Gastrocnemius medialis (tissue), 4 donors: Measurements from ENCODE around the gene CCDC30. TPM values are rescaled to one million over a fixed set of nuclear protein-coding genes. Genes with fewer than 3 reads are reported as not detected.
"Not testable (repeated sequence)": the region's sequence is repeated elsewhere in the genome, so short reads cannot be mapped to it uniquely, and the experiment has no call there.

Experiments used
- ATAC-seq, 2 donors: fragments of 150-250 bp; one replicate each; pipeline ENCODE4 v1.9.1; 2016
- DNase-seq, 2 donors: peaks; one replicate each; pipeline ENCODE4 v3.0.0-alpha.2; 2019
- H3K27ac ChIP-seq, 4 donors: fragments of 200-600 bp; sonication (generic); 1 replicate in 1 of 4; 2 replicates in 3 of 4; pipeline ENCODE4 v1.5.1; 2016 to 2018; ENCODE audit warnings: mild to moderate bottlenecking in 2 of 4, moderate library complexity in 1 of 4
- H3K27me3 ChIP-seq, 3 donors: fragments of 200-600 bp; sonication (generic) in 2 of 3; 1 replicate in 1 of 3; 2 replicates in 2 of 3; pipeline versions ENCODE4 v1.5.1 to v1.6.0; 2016 to 2019; ENCODE audit warnings: mild to moderate bottlenecking in 1 of 3, moderate library complexity in 1 of 3
- H3K36me3 ChIP-seq, 2 donors: fragments of 200-600 bp; sonication (generic) in 1 of 2; one replicate each; pipeline ENCODE4 v1.5.1; 2017 to 2018
- H3K4me1 ChIP-seq, 2 donors: fragments of 200-600 bp; sonication (generic) in 1 of 2; one replicate each; pipeline ENCODE4 v1.5.1; 2016 to 2017; ENCODE audit warnings: mild to moderate bottlenecking in 2 of 2
- H3K4me3 ChIP-seq, 4 donors: fragments of 200-600 bp; sonication (generic) in 3 of 4; 1 replicate in 1 of 4; 2 replicates in 3 of 4; pipeline ENCODE4 v1.5.1; 2016 to 2019; ENCODE audit warnings: mild to moderate bottlenecking in 2 of 4
- H3K9me3 ChIP-seq, 3 donors: fragments of 200-600 bp; sonication (generic) in 2 of 3; 1 replicate in 1 of 3; 2 replicates in 2 of 3; pipeline ENCODE4 v1.5.1; 2016 to 2019
- CTCF ChIP-seq, 5 experiments: fragments of 450-650 bp in 3 of 5; fragments of 200-600 bp in 2 of 5; sonication (generic) in 2 of 5; IDR thresholded peaks in 4 of 5; conservative IDR thresholded peaks in 1 of 5; 1 replicate in 4 of 5; 2 replicates in 1 of 5; pipeline ENCODE4 v1.5.1; 2016 to 2019; ENCODE audit warnings: antibody characterized with exemption in 5 of 5, mild to moderate bottlenecking in 3 of 5, moderate library complexity in 3 of 5
- POLR2A ChIP-seq, 2 donors: fragments of 450-650 bp; IDR thresholded peaks; one replicate each; pipeline ENCODE4 v1.6.1; 2017; ENCODE audit warnings: antibody characterized with exemption in 2 of 2, mild to moderate bottlenecking in 2 of 2, moderate library complexity in 2 of 2
- in situ Hi-C, 4 donors: fragments of 200-750 bp; cut with MboI; loops; one replicate each; pipeline versions ENCODE4 v1.15.0 to v1.8.0; 2017; ENCODE audit warnings: low sequenced_read_pairs in 4 of 4
- intact Hi-C: fragments of 100-400 bp; cut with DNase I; formaldehyde crosslinking; loops from one replicate; pipeline ENCODE4 v1.15.1; 2023; ENCODE audit warnings: low total_unique reads
- total RNA-seq, 4 donors: library from RNA; depleted of rRNA; stranded (reverse); fragments of >200 nt; gene quantifications; one replicate each; pipeline versions ENCODE4 v1.1.0 to v1.2.3, GENCODE V29; 2016

CCDC30 gene
- total RNA-seq, 4 donors from 2014 or later, result 0.24 to 2.9 (median 0.74) TPM

- TF ChIP-seq CTCF (IDR thresholded peaks at IDR 0.05 in 4 of 5, conservative IDR thresholded peaks at IDR 0.05 in 1 of 5) (no peak), POLR2A (IDR thresholded peaks at IDR 0.05) (no peak)
- in situ Hi-C loops, result no loop called here
Measured at GRCh38 chr1:42679364-42679983, 216.4 kb downstream of the CCDC30 start.

GRCh38 chr1:42680055-42680454 lies 217.0 kb downstream of the CCDC30 start:
- Histone ChIP-seq H3K9me3 (no peaks in the 10 kb centered on the region), H3K27me3 (no peaks in the 10 kb centered on the region), H3K27ac (no peak overlapping the region), H3K36me3 (peaks cover 0 to 6% of the 10 kb centered on the region in 2 donors), H3K4me3 (no peak overlapping the region), H3K4me1 (peaks cover 25 to 27% of the 10 kb centered on the region in 2 donors)
- ATAC-seq (no peak), DNase-seq (no peak)
- in situ Hi-C loops, result loop anchor here in 1 of 4 donors (10.0 kb wide), 1 partner anchor 85 kb away; the partner anchor contains the start of genes C1orf50 and P3H1
- intact Hi-C loops, result loop anchor here (5.0 to 10.0 kb wide), 4 partner anchors 87 to 645 kb away; partner anchors contain the start of genes C1orf50, CCDC30, P3H1 and ZNF691
- TF ChIP-seq POLR2A (IDR thresholded peaks at IDR 0.05), result no peak
- no peak for TF ChIP-seq CTCF (IDR thresholded peaks at IDR 0.05 in 4 of 5, conservative IDR thresholded peaks at IDR 0.05 in 1 of 5)

More at GRCh38 chr1:42679364-42679983, 216.4 kb downstream of the CCDC30 start:
- Histone ChIP-seq H3K9me3 (no peaks in the 10 kb centered on the region), H3K27me3 (no peaks in the 10 kb centered on the region), H3K4me1 (peaks cover 19 to 21% of the 10 kb centered on the region in 2 donors), H3K36me3 (peaks cover 0 to 1% of the 10 kb centered on the region in 2 donors), H3K27ac (no peak overlapping the region), H3K4me3 (no peak overlapping the region)
- intact Hi-C loops, result no loop called here
- DNase-seq (no peak), ATAC-seq (no peak)

- Histone ChIP-seq H3K4me1 (peaks cover 35 to 37% of the 10 kb centered on the region in 2 donors), H3K36me3 (peaks cover 0 to 6% of the 10 kb centered on the region in 2 donors), H3K9me3 (no peaks in the 10 kb centered on the region), H3K4me3 (peak overlapping the region; percentile 84 to 92 (median 86)), H3K27me3 (no peaks in the 10 kb centered on the region), H3K27ac (peak overlapping the region; percentile 97 to 98 (median 98))
- DNase-seq (no peak), ATAC-seq (peak in 1 of 2 donors; percentile 7)
- in situ Hi-C loops, result loop anchor here in 1 of 4 donors (10.0 kb wide), 1 partner anchor 84 kb away; the partner anchor contains the start of genes C1orf50 and P3H1
- no peak for TF ChIP-seq CTCF (IDR thresholded peaks at IDR 0.05 in 4 of 5, conservative IDR thresholded peaks at IDR 0.05 in 1 of 5)
- no peak for TF ChIP-seq POLR2A (IDR thresholded peaks at IDR 0.05)
- intact Hi-C loops, result loop anchor here (1.0 to 10.0 kb wide), 5 partner anchors 86 to 646 kb away; partner anchors contain the start of genes C1orf50, CCDC30, ERMAP and P3H1
Measured at GRCh38 chr1:42680921-42681683, 218.0 kb downstream of the CCDC30 start.

GRCh38 chr1:42681741-42682483 lies 218.8 kb downstream of the CCDC30 start, which contains the start of gene YBX1:
Gene YBX1, plus strand, starts transcription at chr1:42682418. Its CDS starts 148 bp downstream, at chr1:42682566.
- H3K4me1 ChIP-seq, result peaks cover 43 to 44% of the 10 kb centered on the region in 2 donors
- peaks cover 0 to 6% of the 10 kb centered on the region in 2 donors for H3K36me3 ChIP-seq
- intact Hi-C loops, result loop anchor here (1.0 to 10.0 kb wide), 7 partner anchors 24 to 647 kb away; partner anchors contain the start of genes C1orf50, CCDC30, ERMAP and FOXJ3
- peak; percentile 98 to 99 for DNase-seq
- in situ Hi-C loops, result loop anchor here in 1 of 4 donors (10.0 kb wide), 1 partner anchor 83 kb away; the partner anchor contains the start of genes C1orf50 and P3H1
- TF ChIP-seq CTCF (IDR thresholded peaks at IDR 0.05 in 4 of 5, conservative IDR thresholded peaks at IDR 0.05 in 1 of 5), result no peak
- peak; percentile 89 to 95 for TF ChIP-seq POLR2A (IDR thresholded peaks at IDR 0.05)
- ATAC-seq, result peak; percentile 94 to 96
- no peaks in the 10 kb centered on the region for H3K9me3 ChIP-seq
- no peaks in the 10 kb centered on the region for H3K27me3 ChIP-seq
- H3K27ac ChIP-seq, result peak within 1 kb of the TSS; percentile 97 to 98 (median 98)
- peak within 1 kb of the TSS; percentile 84 to 92 (median 86) for H3K4me3 ChIP-seq

- Histone ChIP-seq H3K4me1 (peaks cover 46 to 48% of the 10 kb centered on the region in 2 donors), H3K27ac (peak overlapping the region; percentile 97 to 98 (median 98)), H3K4me3 (peak overlapping the region; percentile 72 to 92 (median 86))
- not testable (repeated sequence) for H3K9me3 ChIP-seq, H3K36me3 ChIP-seq, DNase-seq, H3K27me3 ChIP-seq
- ATAC-seq, result peak; percentile 10 to 25
- in situ Hi-C loops (loop anchor here in 1 of 4 donors (10.0 kb wide), 1 partner anchor 82 kb away; the partner anchor contains the start of genes C1orf50 and P3H1), intact Hi-C loops (loop anchor here (1.0 to 10.0 kb wide), 6 partner anchors 24 to 648 kb away; partner anchors contain the start of genes C1orf50, CCDC30, FOXJ3 and P3H1)
Measured at GRCh38 chr1:42682484-42682738, 219.3 kb downstream of the CCDC30 start.
